ENCODE data around the gene MAP7D3. TPM values are rescaled to one million over a fixed set of nuclear protein-coding genes. Genes with fewer than 3 reads are reported as not detected.

MAP7D3 gene
- total RNA-seq, 2 experiments from 2014 or later: 17.8 to 17.9 TPM

Other genes starting within 250 kb of the MAP7D3 start
- 10 to 100 TPM; 12.0 to 15.5 TPM for gene FHL1, start 103.9 kb downstream of the MAP7D3 start, total RNA-seq
- gene ADGRG4, start 49.6 kb upstream of the MAP7D3 start, total RNA-seq: not detected
- gene BRS3, start 236.5 kb upstream of the MAP7D3 start, total RNA-seq: not detected
- gene HTATSF1, start 246.2 kb upstream of the MAP7D3 start, total RNA-seq: 10 to 100 TPM; 38.8 to 40.4 TPM

Data from activated naive CD8-positive, alpha-beta T cell treated with anti-CD3 and anti-CD28 coated beads for 36 hours (primary cell).